GM19099 (cell line): Measurements from ENCODE around the gene RTN3.

Source experiments
- POLR2A ChIP-seq: IDR thresholded peaks from 3 replicates; pipeline ENCODE4 v1.6.1; 2011; ENCODE audit warnings: low read depth; ENCODE audit not compliant: insufficient read length; ENCODE audit errors: extremely low read depth

RTN3 gene

GRCh38 chr11:63761188-63761587, 79.9 kb downstream of the RTN3 start:
- no peak for TF ChIP-seq POLR2A

GRCh38 chr11:63761931-63762653, 80.8 kb downstream of the RTN3 start:
- no peak for TF ChIP-seq POLR2A

- no peak for TF ChIP-seq POLR2A
Observed at GRCh38 chr11:63762654-63763495, 81.6 kb downstream of the RTN3 start.

- no peak for TF ChIP-seq POLR2A
Observed at GRCh38 chr11:63763496-63764339, 82.4 kb downstream of the RTN3 start.

GRCh38 chr11:63764340-63764678, 83.0 kb downstream of the RTN3 start:
- TF ChIP-seq POLR2A = no peak

GRCh38 chr11:63764679-63765647, 83.7 kb downstream of the RTN3 start:
- no peak for TF ChIP-seq POLR2A

- TF ChIP-seq POLR2A = no peak
Observed at GRCh38 chr11:63765688-63766241, 84.5 kb downstream of the RTN3 start.

GRCh38 chr11:63766531-63767235, 85.4 kb downstream of the RTN3 start:
- TF ChIP-seq POLR2A = no peak

- no peak for TF ChIP-seq POLR2A
Observed at GRCh38 chr11:63767267-63767564, 85.9 kb downstream of the RTN3 start.

GRCh38 chr11:63767565-63768236, 86.4 kb downstream of the RTN3 start:
- no peak for TF ChIP-seq POLR2A

GRCh38 chr11:63768237-63769041, 87.1 kb downstream of the RTN3 start, which contains the start of gene ZFTA:
Gene ZFTA, minus strand, starts transcription at chr11:63768775. Its CDS starts 153 bp downstream, at chr11:63768622.
- TF ChIP-seq POLR2A = no peak
